GM12874 (cell line): Measurements from ENCODE around the gene ATP8B1.

Experiments
- CTCF ChIP-seq: IDR thresholded peaks from 2 replicates; pipeline ENCODE4 v1.5.1; 2011; ENCODE audit warnings: low read depth, mild to moderate bottlenecking, control low read depth, low read length, moderate library complexity; ENCODE audit not compliant: insufficient read depth

The ATP8B1 gene

DNA sequence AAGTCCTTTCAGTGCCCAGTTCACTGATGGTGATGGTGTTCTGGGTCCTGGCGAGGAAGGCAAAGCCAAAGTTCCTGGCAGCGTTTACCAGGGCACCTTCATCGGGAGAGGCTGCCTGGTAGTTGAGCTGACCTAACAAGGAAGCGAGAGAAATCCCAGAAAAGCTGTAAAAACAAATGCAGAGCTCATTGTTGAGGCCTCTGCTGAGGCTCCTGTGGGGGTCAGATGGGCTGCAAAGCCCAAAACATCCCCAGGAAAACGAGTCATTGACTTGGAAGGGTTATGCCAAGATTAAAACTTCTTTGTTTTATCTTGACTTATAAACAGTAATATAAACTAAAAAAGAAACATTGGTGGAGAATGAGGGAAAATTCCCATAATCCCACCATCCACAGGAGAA is 128.2 kb downstream of the ATP8B1 start:
- no peak for TF ChIP-seq CTCF

DNA sequence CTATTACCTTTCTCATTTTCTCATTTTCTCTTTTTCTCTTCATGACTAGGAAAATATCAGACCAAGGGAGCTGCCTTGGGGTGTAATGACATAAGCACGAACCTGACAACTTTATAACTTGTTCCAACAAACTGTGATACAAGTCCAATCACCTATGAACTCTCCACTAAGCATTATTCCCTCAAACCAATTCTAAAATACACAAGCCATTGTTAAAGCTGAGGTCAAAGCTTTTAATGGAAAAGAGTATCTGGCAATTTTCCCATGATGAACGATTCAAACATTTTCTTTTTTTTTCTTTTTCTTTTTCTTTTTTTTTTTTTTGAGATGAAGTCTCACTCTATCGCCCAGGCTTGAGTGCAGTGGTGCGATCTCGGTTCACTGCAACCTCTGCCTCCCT is 133.1 kb downstream of the ATP8B1 start:
- no peak for TF ChIP-seq CTCF

GRCh38 chr18:57668021-57668420 is 135.1 kb downstream of the ATP8B1 start:
- TF ChIP-seq CTCF: no peak

DNA sequence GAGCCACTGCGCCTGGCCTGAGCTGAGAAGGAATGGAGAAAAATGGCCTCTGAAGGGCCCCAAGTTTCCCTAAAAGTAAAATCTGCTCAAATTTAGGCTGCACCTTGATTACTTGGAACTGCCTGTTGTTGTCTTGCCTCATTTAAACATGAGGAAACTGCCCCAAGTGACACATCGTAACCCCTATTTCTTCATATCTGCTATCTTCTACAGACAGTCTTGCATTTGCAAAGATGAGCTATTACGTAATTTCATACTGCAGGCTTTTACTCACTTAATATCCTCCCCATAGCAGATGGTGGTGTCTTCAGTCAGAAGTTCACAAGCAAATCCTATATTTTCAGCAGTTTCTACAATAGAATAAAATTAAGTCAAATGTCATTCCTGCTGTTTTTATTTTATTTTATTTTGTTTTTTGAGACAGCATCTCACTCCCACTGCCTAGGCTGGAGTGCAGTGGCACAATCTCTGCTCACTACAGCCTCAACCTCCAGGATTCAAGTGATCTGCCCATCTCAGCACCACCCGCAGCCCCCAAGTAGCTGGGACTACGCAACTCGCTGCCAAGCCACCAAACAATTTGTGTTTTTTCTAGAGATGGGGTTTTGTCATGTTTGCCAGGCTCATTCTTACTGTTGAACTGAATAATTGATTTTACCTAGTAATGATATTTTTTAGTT is 136.2 kb downstream of the ATP8B1 start:
- no peak for TF ChIP-seq CTCF

- TF ChIP-seq CTCF: no peak
Observed at GRCh38 chr18:57664568-57665165, 138.4 kb downstream of the ATP8B1 start.

DNA sequence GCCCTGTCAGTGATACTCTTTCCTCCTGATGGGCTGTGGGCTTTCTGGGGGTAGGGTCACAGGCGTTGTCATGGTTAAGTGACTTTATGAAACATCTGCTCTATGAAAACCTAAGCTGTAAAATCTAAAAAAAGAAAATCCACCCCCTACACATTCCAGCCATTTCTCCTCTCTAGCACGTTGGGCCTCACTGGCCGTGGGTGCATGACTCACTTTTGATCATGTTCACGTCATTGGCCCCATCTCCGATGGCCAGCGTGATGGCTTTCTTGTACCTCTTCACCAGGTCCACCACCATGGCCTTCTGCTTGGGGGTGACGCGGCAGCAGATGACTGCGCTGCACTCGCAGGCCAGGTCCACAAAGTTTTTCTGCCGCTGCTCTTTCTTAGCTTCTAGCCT is 142.2 kb downstream of the ATP8B1 start:
- TF ChIP-seq CTCF: no peak

GRCh38 chr18:57659460-57660102 is 143.5 kb downstream of the ATP8B1 start:
- TF ChIP-seq CTCF: no peak
